Measurements from ENCODE around the gene P4HA3.

DNA sequence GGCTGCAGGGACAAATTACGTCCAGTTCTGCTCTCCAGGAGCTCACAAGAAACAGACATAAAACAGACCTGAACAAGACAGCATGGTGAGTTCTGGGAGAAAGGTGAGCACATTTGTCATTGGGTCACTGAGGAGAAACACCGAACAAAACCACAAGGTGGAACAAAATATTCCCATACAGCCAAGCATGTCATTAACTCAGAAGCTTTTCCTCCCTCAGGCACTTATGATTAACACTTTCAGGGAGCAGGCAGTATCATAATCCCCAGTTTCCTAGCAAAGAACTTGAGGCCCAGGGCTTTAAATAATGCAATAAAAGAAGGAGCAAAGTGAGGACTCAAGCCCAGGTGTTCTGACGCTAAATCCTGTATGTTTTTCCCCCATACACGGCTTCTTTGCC is 43.0 kb downstream of the P4HA3 start:
- TF ChIP-seq POLR2A (IDR thresholded peaks at IDR 0.05) (no peak), EP300 (IDR thresholded peaks at IDR 0.05) (no peak)
- TF ChIP-seq, protein P1, sequence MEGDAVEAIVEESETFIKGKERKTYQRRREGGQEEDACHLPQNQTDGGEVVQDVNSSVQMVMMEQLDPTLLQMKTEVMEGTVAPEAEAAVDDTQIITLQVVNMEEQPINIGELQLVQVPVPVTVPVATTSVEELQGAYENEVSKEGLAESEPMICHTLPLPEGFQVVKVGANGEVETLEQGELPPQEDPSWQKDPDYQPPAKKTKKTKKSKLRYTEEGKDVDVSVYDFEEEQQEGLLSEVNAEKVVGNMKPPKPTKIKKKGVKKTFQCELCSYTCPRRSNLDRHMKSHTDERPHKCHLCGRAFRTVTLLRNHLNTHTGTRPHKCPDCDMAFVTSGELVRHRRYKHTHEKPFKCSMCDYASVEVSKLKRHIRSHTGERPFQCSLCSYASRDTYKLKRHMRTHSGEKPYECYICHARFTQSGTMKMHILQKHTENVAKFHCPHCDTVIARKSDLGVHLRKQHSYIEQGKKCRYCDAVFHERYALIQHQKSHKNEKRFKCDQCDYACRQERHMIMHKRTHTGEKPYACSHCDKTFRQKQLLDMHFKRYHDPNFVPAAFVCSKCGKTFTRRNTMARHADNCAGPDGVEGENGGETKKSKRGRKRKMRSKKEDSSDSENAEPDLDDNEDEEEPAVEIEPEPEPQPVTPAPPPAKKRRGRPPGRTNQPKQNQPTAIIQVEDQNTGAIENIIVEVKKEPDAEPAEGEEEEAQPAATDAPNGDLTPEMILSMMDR (IDR thresholded peaks at IDR 0.05): no peak
